GM18498 (cell line): ENCODE data around the gene CTNS.
A peak's percentile ranks its signal among the peaks of the same experiment; 100 is the strongest.

Source experiments
- ATAC-seq: cut with Tn5 transposase; IDR thresholded peaks from one replicate; pipeline ENCODE4 v1.9.1; 2021; ENCODE audit warnings: mild to moderate bottlenecking, moderate library complexity; ENCODE audit not compliant: unreplicated experiment

Gene CTNS

GRCh38 chr17:3622977-3623594 is 13.5 kb upstream of the CTNS start:
- ATAC-seq: no peak

GRCh38 chr17:3626831-3627768 is 9.5 kb upstream of the CTNS start:
- ATAC-seq: no peak

DNA sequence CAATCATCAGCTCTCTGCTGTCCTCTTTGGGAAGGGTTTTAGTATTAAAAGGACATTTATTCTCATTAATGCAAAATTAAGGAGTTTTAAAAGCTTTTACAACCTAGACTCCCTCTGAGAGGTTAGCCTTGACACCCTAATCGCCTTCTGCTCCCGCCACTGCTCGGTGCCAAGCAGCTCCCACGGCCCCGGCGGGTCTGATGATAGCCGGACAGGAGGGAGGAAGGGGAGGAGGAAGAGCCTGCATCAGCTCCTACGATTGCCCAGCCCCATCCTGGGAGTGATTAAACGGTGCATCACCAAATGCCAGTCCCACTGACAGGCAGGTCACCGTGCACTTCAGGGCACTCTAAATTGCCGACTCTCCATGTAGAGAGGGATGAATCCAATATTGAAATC is 8.8 kb upstream of the CTNS start:
- ATAC-seq: no peak

- no peak for ATAC-seq
Observed at GRCh38 chr17:3630781-3631180, 5.8 kb upstream of the CTNS start.

DNA sequence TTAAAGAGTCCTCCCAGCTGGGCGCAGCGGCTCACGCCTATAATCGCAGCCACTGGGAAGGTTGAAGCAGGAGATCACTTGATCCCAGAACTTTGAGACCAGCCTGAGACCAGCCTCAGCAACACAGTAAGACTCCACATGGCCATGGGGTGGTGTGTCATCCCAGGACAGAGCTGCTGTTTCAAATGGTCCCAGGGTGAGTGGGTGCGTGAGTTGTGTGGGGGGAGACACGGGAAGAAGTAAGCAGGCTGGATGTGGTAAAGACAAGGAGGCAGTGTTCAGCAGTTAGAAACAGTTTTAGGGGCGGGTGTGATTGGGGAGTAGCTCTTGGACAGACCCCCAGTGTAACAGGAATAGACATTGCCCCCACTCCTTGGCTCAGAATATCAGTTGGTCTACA is 4.3 kb upstream of the CTNS start:
- ATAC-seq: no peak

DNA sequence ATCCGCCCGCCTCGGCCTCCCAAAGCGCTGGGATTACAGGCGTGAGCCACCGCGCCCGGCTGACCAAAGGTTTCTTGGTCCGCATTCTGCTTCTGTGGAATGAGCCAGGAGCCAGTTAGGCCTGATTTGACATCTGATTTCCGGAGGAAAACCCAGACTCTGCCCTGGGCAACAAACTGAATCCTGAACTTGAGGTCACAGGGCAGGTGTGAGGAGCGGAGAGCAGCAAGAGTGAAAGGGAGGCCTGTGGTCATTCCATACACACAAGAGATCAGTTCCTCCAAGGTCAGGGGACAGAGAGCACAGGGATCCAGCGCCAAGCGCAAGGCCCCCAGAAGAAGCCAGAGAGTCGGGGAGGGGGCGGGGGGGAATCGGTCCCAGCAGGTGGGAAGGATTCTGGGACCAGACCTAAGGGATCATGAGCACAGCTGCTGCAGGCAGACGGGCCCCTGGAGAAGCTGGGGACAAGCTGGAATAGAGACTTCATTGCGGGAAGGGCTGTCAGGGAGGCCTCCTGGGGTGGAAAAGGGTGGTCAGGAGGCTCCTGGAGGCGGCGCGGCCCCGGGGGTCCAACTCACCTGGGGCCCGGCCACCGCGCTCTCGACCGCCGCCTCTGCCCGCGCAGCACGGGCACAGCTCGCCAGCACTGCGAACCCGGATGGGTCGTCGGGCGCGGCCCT is 946 bp upstream of the CTNS start:
- ATAC-seq: no peak

DNA sequence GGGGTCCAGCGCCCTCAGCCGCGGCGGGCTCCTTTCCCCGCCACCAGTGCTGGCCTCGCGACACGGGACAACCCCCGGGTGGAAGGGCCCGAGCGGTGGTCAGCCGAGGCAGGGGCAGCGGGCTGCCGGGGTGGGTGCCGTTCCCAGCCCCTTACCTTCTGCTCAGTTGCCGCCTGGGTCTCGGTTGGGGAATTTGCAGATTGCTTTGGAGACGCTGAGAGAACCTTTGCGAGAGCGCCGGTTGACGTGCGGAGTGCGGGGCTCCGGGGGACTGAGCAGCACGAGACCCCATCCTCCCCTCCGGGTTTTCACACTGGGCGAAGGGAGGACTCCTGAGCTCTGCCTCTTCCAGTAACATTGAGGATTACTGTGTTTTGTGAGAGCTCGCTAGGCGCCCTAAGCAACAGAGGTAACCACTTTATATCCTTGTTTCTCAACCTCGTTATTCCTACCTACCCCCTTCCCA is 381 bp downstream of the CTNS start:
- peak; percentile 10 for ATAC-seq

DNA sequence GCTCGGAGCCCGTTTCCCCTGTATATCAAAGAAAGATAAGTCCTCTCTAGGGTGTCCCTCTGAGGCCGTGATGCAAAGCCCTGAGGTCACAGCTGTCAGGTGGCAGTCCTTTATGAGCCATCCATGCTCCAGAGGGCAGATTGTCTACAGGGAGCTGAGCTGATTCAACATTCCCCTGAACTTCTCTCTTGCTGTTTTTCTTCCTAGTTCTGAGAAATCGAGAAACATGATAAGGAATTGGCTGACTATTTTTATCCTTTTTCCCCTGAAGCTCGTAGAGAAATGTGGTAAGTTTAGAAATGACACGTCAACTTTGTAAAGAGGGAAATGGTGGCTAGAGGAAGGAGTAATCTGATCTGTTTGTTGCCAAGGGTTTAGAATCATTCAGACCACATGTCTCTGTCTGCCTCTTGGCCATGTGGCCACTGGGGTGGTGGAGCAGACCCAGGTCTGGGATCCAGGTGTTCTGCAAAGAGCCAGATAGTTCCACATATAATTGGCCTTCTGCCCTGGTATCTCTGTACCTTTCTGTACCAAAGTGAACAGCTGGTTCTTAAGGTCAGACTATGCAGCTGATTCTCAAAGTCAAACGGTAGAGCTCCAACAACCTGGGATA is 3.5 kb downstream of the CTNS start:
- ATAC-seq: no peak

- no peak for ATAC-seq
Observed at GRCh38 chr17:3641014-3641413, 4.5 kb downstream of the CTNS start.

GRCh38 chr17:3641717-3642486 is 5.3 kb downstream of the CTNS start:
- ATAC-seq: no peak

DNA sequence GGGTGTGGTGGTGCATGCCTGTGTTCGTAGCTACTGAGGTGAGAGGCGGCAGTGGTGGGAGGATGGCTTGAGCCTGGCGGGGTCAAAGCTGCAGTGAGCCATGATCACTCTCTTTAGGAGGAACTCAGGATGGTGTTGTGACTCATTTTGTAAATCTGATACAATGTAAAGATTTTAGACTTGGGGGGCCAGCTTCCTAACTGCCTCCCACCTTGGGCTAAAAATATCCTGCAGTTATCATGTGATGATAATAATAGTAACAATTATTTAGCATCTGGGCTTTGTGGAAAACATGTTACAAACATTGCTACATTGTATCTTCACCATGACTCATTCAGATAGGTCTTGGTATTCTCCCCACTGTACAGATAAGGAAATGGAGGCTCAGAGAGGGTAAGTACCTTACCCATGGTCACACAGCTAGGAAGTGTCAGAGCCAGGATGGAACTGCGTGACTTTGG is 7.4 kb downstream of the CTNS start:
- no peak for ATAC-seq

GRCh38 chr17:3645310-3645709 is 8.8 kb downstream of the CTNS start:
- ATAC-seq: no peak

GRCh38 chr17:3647251-3647650 is 10.7 kb downstream of the CTNS start:
- ATAC-seq: no peak

GRCh38 chr17:3647769-3648555 is 11.4 kb downstream of the CTNS start:
- no peak for ATAC-seq

DNA sequence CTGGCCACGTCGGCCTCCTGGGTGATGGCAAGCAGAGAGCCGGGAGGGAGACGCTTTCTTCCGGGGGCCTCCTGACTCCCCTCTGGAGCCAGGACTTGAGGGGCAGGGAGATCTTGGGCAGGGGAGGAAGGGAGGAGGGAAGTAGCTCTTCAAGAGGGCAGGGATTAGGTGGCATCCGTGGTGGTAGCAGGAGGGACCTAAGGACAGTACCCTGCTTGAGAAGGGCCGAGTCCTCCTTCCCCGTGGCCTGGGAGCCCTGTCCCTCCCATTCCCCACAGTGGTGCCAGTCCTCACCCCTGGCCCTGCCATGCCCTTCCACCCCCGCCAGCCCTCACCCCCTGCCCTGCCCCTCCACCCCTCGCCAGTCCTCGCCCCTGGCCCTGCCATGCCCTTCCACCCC is 19.2 kb downstream of the CTNS start:
- ATAC-seq: no peak

DNA sequence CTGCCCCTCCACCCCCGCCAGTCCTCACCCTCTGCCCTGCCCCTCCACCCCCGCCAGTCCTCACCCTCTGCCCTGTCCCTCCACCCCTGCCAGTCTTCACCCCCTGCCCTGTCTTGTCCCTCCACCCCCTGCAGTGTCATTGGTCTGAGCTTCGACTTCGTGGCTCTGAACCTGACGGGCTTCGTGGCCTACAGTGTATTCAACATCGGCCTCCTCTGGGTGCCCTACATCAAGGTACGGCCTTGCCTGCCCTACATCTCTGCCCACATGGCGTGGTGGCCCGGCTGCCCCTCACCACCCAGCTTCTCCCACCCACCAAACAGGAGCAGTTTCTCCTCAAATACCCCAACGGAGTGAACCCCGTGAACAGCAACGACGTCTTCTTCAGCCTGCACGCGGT is 19.8 kb downstream of the CTNS start:
- no peak for ATAC-seq

DNA sequence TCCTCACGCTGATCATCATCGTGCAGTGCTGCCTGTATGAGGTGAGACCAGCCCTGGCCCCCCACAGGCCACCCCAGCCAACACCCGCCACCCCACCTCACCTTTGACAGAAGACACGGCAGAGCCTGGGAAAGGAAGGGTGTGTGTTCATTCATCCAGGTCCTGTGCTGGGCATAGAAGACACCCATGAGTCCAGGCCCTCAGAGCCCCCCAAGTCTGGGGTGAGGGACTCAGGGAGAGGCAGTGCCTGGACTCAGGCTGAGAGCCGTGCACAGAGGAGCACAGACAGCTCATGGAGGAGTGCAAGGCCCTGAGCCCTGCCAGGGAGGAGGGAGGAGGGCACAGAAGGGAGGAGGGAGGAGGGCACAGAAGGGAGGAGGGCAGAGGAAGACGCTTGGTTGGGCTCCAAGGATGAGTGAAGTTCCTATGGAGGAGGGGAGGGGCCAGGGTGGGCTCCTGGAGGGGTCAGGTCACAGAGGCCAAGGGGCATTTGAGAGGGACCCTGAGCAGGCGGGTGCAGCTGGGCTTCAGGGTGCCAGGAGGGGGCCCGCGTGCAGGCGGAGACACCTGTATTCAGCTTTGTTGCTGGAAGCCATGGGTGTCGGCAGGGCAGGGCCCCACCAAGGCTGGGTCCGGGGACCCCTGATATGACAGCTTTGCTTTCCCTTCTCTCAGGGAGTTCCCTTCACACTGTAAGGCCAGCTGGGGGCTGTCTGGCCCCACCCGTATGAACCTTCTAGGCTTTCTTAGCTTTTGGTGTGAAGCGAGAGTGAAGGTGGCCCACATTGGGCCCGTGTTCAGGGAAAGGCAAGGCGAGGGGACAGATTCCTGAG is 20.4 kb downstream of the CTNS start:
- no peak for ATAC-seq

GRCh38 chr17:3657588-3657869 is 21.0 kb downstream of the CTNS start:
- no peak for ATAC-seq
